Ovary (tissue), 3 donors: Measurements from ENCODE around the gene ATL3.

Experiments used
- EP300 ChIP-seq: sonication (generic); formaldehyde crosslinking; IDR thresholded peaks from one replicate; pipeline ENCODE4 v1.6.1; 2017; ENCODE audit warnings: antibody characterized with exemption
- POLR2A ChIP-seq: fragments of 450-650 bp; IDR thresholded peaks from one replicate; pipeline ENCODE4 v1.6.1; 2017; ENCODE audit warnings: antibody characterized with exemption, mild to moderate bottlenecking, moderate library complexity
- TF ChIP-seq, protein P1 (sequence below), 3 donors: fragments of 450-650 bp in 2 of 3; fragments of 200-600 bp in 1 of 3; IDR thresholded peaks; one replicate each; pipeline versions ENCODE4 v1.5.1 to v1.8.0; 2016 to 2022; ENCODE audit warnings: antibody characterized with exemption in 3 of 3, mild to moderate bottlenecking in 1 of 3
- donor health status: DM: no; HTN: no; CAD: no.

DNA sequence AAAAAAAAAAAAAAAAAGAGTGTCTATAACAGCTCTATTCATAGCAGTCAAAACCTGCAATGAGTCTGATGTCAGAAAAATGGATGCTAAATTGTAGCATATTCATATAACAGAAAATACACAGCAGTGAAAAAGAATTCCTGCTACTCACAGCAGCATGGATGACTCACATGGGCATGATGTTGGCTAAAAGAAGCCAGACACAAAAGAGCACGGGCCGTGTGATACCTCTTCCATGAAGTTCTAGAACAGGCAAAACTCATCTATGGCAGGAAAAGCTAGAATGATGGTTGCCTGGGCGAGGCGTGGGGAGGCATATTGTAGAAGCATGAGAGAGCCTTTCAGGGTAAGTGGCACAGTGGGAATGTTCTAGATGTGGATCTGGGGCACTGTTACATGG is 75.9 kb downstream of the ATL3 start:
- TF ChIP-seq, protein P1, sequence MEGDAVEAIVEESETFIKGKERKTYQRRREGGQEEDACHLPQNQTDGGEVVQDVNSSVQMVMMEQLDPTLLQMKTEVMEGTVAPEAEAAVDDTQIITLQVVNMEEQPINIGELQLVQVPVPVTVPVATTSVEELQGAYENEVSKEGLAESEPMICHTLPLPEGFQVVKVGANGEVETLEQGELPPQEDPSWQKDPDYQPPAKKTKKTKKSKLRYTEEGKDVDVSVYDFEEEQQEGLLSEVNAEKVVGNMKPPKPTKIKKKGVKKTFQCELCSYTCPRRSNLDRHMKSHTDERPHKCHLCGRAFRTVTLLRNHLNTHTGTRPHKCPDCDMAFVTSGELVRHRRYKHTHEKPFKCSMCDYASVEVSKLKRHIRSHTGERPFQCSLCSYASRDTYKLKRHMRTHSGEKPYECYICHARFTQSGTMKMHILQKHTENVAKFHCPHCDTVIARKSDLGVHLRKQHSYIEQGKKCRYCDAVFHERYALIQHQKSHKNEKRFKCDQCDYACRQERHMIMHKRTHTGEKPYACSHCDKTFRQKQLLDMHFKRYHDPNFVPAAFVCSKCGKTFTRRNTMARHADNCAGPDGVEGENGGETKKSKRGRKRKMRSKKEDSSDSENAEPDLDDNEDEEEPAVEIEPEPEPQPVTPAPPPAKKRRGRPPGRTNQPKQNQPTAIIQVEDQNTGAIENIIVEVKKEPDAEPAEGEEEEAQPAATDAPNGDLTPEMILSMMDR (IDR thresholded peaks at IDR 0.05), result no peak
- TF ChIP-seq POLR2A (no peak), EP300 (no peak)
